ENCODE results near the gene CTBP1. TPM values are rescaled to one million over a fixed set of nuclear protein-coding genes. Genes with fewer than 3 reads are reported as not detected.

The CTBP1 gene
- total and polyA plus RNA-seq, 9 of the 15 experiments (the other 6 are each of a cell fraction or from before 2014, with no cell fraction given) = 14.5 to 162 (median 68.2) TPM

- WGBS (ENCODE audit: insufficient coverage, low coverage, missing lambda C conversion rate) = 91% methylated on average over 8 of the region's 10 CpGs
- no peak overlapping the region for H2AFZ ChIP-seq (ENCODE audit: low read depth, low read length)
- no peaks in the 10 kb centered on the region for H3K9me1 ChIP-seq (ENCODE audit: control insufficient read depth, insufficient read depth, low read length)
- H3K36me3 ChIP-seq (ENCODE audit: control insufficient read depth, insufficient read depth, low read length) = peaks cover 44% of the 10 kb centered on the region; the same call in 2 of the 3 replicates
- intact Hi-C loops (cut with micrococcal nuclease) = no loop called here
- CTCF ChIA-PET (ENCODE audit: low intra/inter-chr PET ratio) = no interaction called here
- no peak for FAIRE-seq
- H3K79me2 ChIP-seq (ENCODE audit: control insufficient read depth, insufficient read depth, low read length) = no peaks in the 10 kb centered on the region
- no peak overlapping the region for H3K4me3 ChIP-seq
- no TSS peak for BruUV-seq (replicated peaks)
- H3K27ac ChIP-seq (ENCODE audit: extremely low read depth, low read depth, low read length) = no peak overlapping the region
- DNase-seq (ENCODE audit: extremely low read depth in 1 of 4, low spot score in 3 of 4) = no peak
- no peak overlapping the region for H3K4me2 ChIP-seq (ENCODE audit: insufficient read depth, low read length)
- POLR2A ChIA-PET = interaction anchor here (1.3 kb wide), 2 partner anchors 9 to 10 kb away, joined by 3 to 6 read pairs; no protein-coding TSS in a partner anchor
- TF ChIP-seq POLR2G (IDR thresholded peaks at IDR 0.05; ENCODE audit: low read depth, low read length) (peak; percentile 8; the same call in 1 of the 2 replicates), SMARCA4 (IDR thresholded peaks at IDR 0.05) (no peak), RNF2 (IDR thresholded peaks at IDR 0.05) (no peak), E2F5 (CRISPR knock-in tag; IDR thresholded peaks at IDR 0.05) (no peak), STAT5B (CRISPR knock-in tag; IDR thresholded peaks at IDR 0.05) (no peak), PHTF2 (CRISPR knock-in tag; IDR thresholded peaks at IDR 0.05) (no peak), TSC22D4 (tag; IDR thresholded peaks at IDR 0.05) (no peak)
- H3K27me3 ChIP-seq (ENCODE audit: control insufficient read depth in 2 of 2, insufficient read depth in 2 of 2, low read length in 2 of 2) = no peaks in the 10 kb centered on the region
- no peak overlapping the region for H3K9ac ChIP-seq (ENCODE audit: insufficient read depth in 1 of 2, low read depth in 2 of 2, low read length in 2 of 2)
- peaks cover 0 to 66% of the 10 kb centered on the region in 2 experiments; a peak in 2 of 5 replicates for H3K4me1 ChIP-seq (replicated peaks in 1 of 2; ENCODE audit: control insufficient read depth in 2 of 2, insufficient read depth in 2 of 2, low read length in 2 of 2)
- H3K9me3 ChIP-seq (replicated peaks; ENCODE audit: control insufficient read depth, insufficient read depth, low read depth, low read length) = no peaks in the 10 kb centered on the region
- in situ Hi-C loops (cut with MboI) = no loop called here
- no peak for ATAC-seq
- H4K20me1 ChIP-seq (replicated peaks; ENCODE audit: control insufficient read depth, insufficient read depth, low read length) = no peaks in the 10 kb centered on the region; the same call in 1 of the 2 replicates
Observed at GRCh38 chr4:1210971-1211370, 38.0 kb downstream of the CTBP1 start.

Measured in K562 (cell line).